GM12875 (cell line): ENCODE data around the gene TMPRSS9.

ENCODE experiments used
- H3K4me3 ChIP-seq: one replicate; pipeline ENCODE4 v1.5.1; 2011; ENCODE audit warnings: low read depth, low read length, control low read depth
- CTCF ChIP-seq: IDR thresholded peaks from 2 replicates; pipeline ENCODE4 v1.5.1; 2011; ENCODE audit warnings: low read depth, mild to moderate bottlenecking, control low read depth, inconsistent platforms, low read length, moderate library complexity, borderline replicate concordance; ENCODE audit not compliant: insufficient read depth

The TMPRSS9 gene

GRCh38 chr19:2419754-2420153 lies 59.7 kb downstream of the TMPRSS9 start:
- TF ChIP-seq CTCF, result no peak
- no peak overlapping the region for H3K4me3 ChIP-seq

GRCh38 chr19:2420490-2420889 lies 60.4 kb downstream of the TMPRSS9 start:
- no peak overlapping the region for H3K4me3 ChIP-seq
- no peak for TF ChIP-seq CTCF

- H3K4me3 ChIP-seq, result no peak overlapping the region
- no peak for TF ChIP-seq CTCF
Observed at GRCh38 chr19:2421581-2422306, 61.7 kb downstream of the TMPRSS9 start.

- H3K4me3 ChIP-seq, result no peak overlapping the region
Observed at GRCh38 chr19:2423071-2423914, 63.2 kb downstream of the TMPRSS9 start.

GRCh38 chr19:2423915-2424685 lies 64.0 kb downstream of the TMPRSS9 start:
- no peak overlapping the region for H3K4me3 ChIP-seq
- TF ChIP-seq CTCF, result no peak

More at GRCh38 chr19:2423071-2423914, 63.2 kb downstream of the TMPRSS9 start:
- TF ChIP-seq CTCF, result no peak

GRCh38 chr19:2424686-2425621 lies 64.9 kb downstream of the TMPRSS9 start:
- TF ChIP-seq CTCF, result no peak
- no peak overlapping the region for H3K4me3 ChIP-seq
